ENCODE results near the gene TM4SF1. TPM values are rescaled to one million over a fixed set of nuclear protein-coding genes. Genes with fewer than 3 reads are reported as not detected.

TM4SF1 gene
- total RNA-seq, 2 donors from 2014 or later = 92.0 to 142 TPM

DNA sequence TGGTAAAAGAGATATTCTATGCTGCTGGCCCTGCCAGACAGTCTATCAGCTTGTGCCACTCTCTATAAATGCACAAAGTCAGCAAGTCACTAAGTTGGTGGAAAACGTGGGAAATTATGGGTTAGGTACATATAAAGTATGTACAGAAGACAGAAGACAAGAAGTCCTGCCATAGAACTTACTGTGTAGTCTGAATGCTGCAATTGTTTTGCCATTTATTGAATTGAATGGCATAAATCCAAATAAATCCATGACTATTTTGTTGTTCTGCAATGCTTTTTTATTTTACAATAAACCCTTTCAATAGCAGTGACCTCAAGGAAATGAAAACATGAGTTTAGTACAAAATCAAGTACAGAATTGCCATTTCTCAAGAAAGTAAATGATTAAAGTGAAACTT is 34.1 kb upstream of the TM4SF1 start:
- intact Hi-C loops (cut with DNase I) = no loop called here
- Histone ChIP-seq H3K4me3 (no peak overlapping the region), H3K27ac (no peak overlapping the region), H3K27me3 (replicated peaks; ENCODE audit: insufficient read depth) (no peaks in the 10 kb centered on the region), H3K9me3 (no peaks in the 10 kb centered on the region), H3K4me1 (replicated peaks) (no peaks in the 10 kb centered on the region), H3K36me3 (no peaks in the 10 kb centered on the region)
- WGBS = 22% methylated on average over 1 of the region's 1 CpG
- DNase-seq (ENCODE audit: low spot score) = no peak
- TF ChIP-seq POLR2AphosphoS5 (IDR thresholded peaks at IDR 0.05) = no peak
- TF ChIP-seq POLR2A (IDR thresholded peaks at IDR 0.05) = no peak
- TF ChIP-seq, protein P1, sequence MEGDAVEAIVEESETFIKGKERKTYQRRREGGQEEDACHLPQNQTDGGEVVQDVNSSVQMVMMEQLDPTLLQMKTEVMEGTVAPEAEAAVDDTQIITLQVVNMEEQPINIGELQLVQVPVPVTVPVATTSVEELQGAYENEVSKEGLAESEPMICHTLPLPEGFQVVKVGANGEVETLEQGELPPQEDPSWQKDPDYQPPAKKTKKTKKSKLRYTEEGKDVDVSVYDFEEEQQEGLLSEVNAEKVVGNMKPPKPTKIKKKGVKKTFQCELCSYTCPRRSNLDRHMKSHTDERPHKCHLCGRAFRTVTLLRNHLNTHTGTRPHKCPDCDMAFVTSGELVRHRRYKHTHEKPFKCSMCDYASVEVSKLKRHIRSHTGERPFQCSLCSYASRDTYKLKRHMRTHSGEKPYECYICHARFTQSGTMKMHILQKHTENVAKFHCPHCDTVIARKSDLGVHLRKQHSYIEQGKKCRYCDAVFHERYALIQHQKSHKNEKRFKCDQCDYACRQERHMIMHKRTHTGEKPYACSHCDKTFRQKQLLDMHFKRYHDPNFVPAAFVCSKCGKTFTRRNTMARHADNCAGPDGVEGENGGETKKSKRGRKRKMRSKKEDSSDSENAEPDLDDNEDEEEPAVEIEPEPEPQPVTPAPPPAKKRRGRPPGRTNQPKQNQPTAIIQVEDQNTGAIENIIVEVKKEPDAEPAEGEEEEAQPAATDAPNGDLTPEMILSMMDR (IDR thresholded peaks at IDR 0.05) = no peak

DNA sequence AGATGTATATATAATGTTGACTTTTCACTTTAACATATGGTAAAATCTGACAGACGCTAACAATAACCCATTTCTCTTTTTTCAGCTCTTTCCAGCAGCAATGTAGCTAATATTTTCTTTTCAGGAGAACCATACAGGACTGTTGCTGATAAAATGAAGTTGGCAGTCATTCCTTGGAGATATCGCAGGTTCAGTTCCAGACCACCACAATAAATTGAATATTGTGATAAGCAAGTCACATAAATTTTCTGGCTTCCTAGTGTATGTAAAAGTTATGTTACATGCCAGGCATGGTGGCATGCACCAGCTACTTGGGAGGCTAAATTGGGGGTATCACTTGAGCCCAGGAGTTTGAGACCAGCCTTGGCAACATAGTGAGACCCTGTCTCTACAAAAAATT is 31.9 kb upstream of the TM4SF1 start:
- H3K27me3 ChIP-seq (replicated peaks; ENCODE audit: insufficient read depth) = no peaks in the 10 kb centered on the region
- intact Hi-C loops (cut with DNase I) = no loop called here
- no peak for TF ChIP-seq POLR2A (IDR thresholded peaks at IDR 0.05)
- TF ChIP-seq POLR2AphosphoS5 (IDR thresholded peaks at IDR 0.05) = no peak
- TF ChIP-seq, protein P1 (IDR thresholded peaks at IDR 0.05) = no peak
- no peak overlapping the region for H3K27ac ChIP-seq
- H3K36me3 ChIP-seq = no peaks in the 10 kb centered on the region
- no peaks in the 10 kb centered on the region for H3K9me3 ChIP-seq
- no peak for DNase-seq (ENCODE audit: low spot score)
- WGBS = 76% methylated on average over 2 of the region's 2 CpGs
- H3K4me1 ChIP-seq (replicated peaks) = no peaks in the 10 kb centered on the region
- no peak overlapping the region for H3K4me3 ChIP-seq

DNA sequence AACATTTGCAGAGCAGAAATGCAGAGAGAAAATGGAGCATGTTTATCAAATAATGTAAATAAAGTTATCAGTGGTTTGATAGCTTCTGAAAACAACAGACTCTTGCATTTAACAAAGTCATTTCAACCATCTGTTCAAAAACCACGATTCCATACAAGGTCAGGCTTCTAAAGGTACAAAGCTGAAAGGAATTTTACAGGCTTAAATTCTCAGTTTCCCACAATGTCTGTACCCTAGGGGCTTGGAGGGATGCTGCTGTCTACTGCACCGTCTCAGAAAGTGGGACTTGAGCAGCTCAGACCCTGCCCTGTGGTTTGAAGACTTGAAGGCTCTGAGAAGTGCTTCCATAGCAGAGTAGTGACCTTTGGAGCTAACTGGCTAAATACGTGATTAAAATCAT is 30.4 kb upstream of the TM4SF1 start:
- H3K36me3 ChIP-seq = no peaks in the 10 kb centered on the region
- WGBS = 40% methylated on average over 3 of the region's 3 CpGs
- no peak overlapping the region for H3K27ac ChIP-seq
- H3K9me3 ChIP-seq = no peaks in the 10 kb centered on the region
- no peak for DNase-seq (ENCODE audit: low spot score)
- TF ChIP-seq POLR2AphosphoS5 (IDR thresholded peaks at IDR 0.05) (no peak), POLR2A (IDR thresholded peaks at IDR 0.05) (no peak)
- TF ChIP-seq, protein P1 (IDR thresholded peaks at IDR 0.05) = no peak
- no peaks in the 10 kb centered on the region for H3K4me1 ChIP-seq (replicated peaks)
- intact Hi-C loops (cut with DNase I) = no loop called here
- no peak overlapping the region for H3K4me3 ChIP-seq
- no peaks in the 10 kb centered on the region for H3K27me3 ChIP-seq (replicated peaks; ENCODE audit: insufficient read depth)

DNA sequence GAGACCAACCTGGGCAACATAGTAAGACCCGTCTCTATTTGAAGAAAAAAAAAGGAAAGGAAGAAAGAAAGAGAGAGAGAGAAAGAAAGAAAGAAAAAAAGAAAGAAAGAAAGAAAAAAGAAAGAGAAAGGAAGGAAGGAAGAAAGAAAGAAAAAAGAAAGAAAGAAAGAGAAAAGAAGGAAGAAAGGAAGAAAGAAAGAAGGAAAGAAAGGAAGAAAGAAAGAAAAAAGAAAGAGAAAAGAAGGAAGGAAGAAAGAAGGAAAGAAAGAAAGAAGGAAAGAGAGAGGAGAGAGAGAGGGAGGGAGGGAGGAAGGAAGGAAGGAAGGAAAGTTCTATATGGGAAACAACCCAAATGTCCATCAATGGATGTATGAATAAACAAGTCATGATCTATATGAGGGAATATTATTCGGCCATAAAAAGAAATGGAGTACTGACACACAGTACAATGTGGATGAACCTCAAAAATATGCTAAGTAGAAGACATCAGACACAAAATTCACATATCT is 28.8 kb upstream of the TM4SF1 start:
- Histone ChIP-seq H3K27me3 (replicated peaks; ENCODE audit: insufficient read depth) (no peaks in the 10 kb centered on the region), H3K9me3 (no peaks in the 10 kb centered on the region), H3K4me1 (replicated peaks) (no peaks in the 10 kb centered on the region), H3K4me3 (no peak overlapping the region), H3K36me3 (no peaks in the 10 kb centered on the region), H3K27ac (no peak overlapping the region)
- intact Hi-C loops (cut with DNase I) = no loop called here
- DNase-seq (ENCODE audit: low spot score) = no peak
- 90% methylated on average over 2 of the region's 2 CpGs for WGBS
- TF ChIP-seq POLR2A (IDR thresholded peaks at IDR 0.05) (no peak), POLR2AphosphoS5 (IDR thresholded peaks at IDR 0.05) (no peak)
- TF ChIP-seq, protein P1 (IDR thresholded peaks at IDR 0.05) = no peak

DNA sequence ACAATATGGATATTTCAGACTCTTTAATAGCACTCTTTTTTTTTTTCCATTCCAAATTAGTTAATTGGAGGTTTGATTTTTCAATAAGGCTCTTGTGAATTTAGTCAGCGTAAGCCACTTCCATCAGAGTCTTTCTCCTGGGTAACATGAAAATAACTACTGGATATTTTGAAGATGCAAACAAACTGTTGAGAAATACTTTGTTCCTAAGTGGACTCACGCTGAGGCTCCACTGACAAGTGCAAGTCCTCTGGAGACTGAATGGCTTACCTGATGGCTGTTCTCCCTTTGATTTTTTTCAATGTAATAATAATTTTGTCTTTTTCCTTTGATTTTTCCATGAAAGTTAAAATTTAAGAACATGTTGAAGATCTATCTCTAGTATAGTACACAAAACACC is 26.0 kb upstream of the TM4SF1 start:
- Histone ChIP-seq H3K27me3 (replicated peaks; ENCODE audit: insufficient read depth) (no peaks in the 10 kb centered on the region), H3K27ac (no peak overlapping the region), H3K36me3 (no peaks in the 10 kb centered on the region), H3K4me1 (replicated peaks) (no peaks in the 10 kb centered on the region), H3K9me3 (no peaks in the 10 kb centered on the region), H3K4me3 (no peak overlapping the region)
- intact Hi-C loops (cut with DNase I) = no loop called here
- TF ChIP-seq POLR2AphosphoS5 (IDR thresholded peaks at IDR 0.05) (no peak), POLR2A (IDR thresholded peaks at IDR 0.05) (no peak)
- TF ChIP-seq, protein P1 (IDR thresholded peaks at IDR 0.05) = no peak
- DNase-seq (ENCODE audit: low spot score) = no peak
- 99% methylated on average over 2 of the region's 2 CpGs for WGBS

Data from prostate gland (tissue), 2 donors.